Spleen (tissue), 7 donors: ENCODE measurements around the gene OBSCN.

Experiments
- CTCF ChIP-seq, 11 experiments: fragments of 200-600 bp in 7 of 11; fragments of 450-650 bp in 4 of 11; sonication (generic) in 4 of 11; IDR thresholded peaks in 8 of 11; conservative IDR thresholded peaks in 3 of 11; 1 replicate in 7 of 11; 2 replicates in 4 of 11; pipeline versions ENCODE4 v1.4.0 to v1.8.0; 2016 to 2021; ENCODE audit warnings: antibody characterized with exemption in 11 of 11, inconsistent platforms in 4 of 11, mild to moderate bottlenecking in 1 of 11
- POLR2A ChIP-seq, 3 donors: fragments of 450-650 bp; IDR thresholded peaks; one replicate each; pipeline ENCODE4 v1.5.1; 2017; ENCODE audit warnings: antibody characterized with exemption in 3 of 3, mild to moderate bottlenecking in 1 of 3
- donor health status: DM: no; HTN: no; CAD: no; lungs with moderate emphysema.
- donor health status: DM: no; HTN: no; CAD: no.
- donor health status: DM: no; HTN: no; CAD: no.

GRCh38 chr1:228181645-228182034 lies 26.2 kb upstream of the OBSCN start:
- TF ChIP-seq CTCF (IDR thresholded peaks at IDR 0.05 in 8 of 11, conservative IDR thresholded peaks at IDR 0.05 in 3 of 11) (no peak), POLR2A (IDR thresholded peaks at IDR 0.05) (no peak)
